ENCODE data around the gene YIPF6. TPM values are rescaled to one million over a fixed set of nuclear protein-coding genes. Genes with fewer than 3 reads are reported as not detected.
"Not testable (repeated sequence)": the region's sequence is repeated elsewhere in the genome, so short reads cannot be mapped to it uniquely, and the experiment has no call there.

Gene YIPF6, protein sequence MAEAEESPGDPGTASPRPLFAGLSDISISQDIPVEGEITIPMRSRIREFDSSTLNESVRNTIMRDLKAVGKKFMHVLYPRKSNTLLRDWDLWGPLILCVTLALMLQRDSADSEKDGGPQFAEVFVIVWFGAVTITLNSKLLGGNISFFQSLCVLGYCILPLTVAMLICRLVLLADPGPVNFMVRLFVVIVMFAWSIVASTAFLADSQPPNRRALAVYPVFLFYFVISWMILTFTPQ
- 19.8 and 24.3 TPM in 2 replicates for total RNA-seq (2014; rRNA removed)
- polyA plus RNA-seq (2012) = 9.3 TPM

DNA sequence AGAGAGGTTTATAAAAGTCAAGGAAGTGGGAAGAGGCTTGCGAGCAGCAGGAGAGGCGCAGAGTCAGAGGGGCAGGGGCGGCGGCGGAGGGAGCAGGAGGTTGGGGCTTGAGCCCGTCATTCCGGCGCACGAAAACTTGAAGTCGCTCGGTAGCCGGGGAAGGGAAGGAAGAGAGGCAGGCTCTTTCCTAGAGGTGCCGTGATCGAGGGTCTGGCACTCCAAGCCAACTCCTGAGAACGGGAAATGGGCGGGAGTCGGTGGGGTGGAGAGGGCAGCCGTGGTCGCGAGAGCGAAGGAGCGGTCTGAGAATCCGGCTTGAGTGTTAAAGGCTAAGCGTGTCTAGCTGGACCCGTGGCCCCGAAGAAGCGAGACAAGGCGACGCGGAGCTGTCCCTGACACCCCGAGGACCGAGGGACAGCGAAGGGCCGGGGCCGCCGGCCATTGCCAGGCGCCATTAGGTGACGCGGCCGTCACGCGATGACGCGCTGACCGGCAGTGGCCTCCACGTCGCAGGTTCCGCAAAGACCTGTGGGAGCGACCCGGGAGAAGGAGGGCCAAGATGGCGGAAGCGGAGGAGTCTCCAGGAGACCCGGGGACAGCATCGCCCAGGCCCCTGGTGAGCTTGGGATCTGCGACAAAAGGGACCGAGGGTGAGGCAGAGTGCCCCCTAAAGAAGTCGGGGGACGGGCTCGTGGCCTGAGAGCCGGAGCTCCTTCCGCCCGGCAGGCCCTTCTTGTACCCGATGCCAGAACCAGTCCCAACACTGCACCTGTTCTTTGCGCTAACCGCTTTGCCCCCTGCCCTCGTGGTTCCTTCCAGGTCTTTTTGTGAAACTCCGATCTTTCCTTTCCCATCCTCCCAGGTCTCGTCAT, at the start of gene YIPF6:
TSS of gene YIPF6 (plus strand) at position 544 of the 872 bp plus-strand sequence. CDS start at position 560, 16 bp downstream.
- DNase-seq (ENCODE audit: low read depth) = peak; percentile 64

DNA sequence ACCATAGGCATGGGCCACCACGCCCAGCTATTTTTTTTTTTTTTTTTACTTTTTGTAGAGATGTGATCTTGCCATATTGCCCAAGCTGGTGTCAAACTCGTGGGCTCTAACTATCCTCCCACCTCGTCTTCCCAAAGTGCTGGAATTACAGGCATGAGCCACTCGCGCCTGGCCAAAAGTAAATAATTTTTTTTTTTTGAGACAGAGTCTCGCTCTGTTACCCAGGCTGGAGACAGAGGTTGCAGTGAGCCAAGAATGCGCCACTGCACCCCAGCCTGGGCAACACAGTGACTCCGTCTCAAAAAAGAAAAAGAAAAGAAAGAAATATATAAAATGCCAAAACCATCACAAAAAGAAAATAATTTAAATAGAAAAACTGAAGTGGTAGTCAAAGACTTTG, 47.1 kb upstream of the YIPF6 start:
- no peak for DNase-seq (ENCODE audit: low read depth)

DNA sequence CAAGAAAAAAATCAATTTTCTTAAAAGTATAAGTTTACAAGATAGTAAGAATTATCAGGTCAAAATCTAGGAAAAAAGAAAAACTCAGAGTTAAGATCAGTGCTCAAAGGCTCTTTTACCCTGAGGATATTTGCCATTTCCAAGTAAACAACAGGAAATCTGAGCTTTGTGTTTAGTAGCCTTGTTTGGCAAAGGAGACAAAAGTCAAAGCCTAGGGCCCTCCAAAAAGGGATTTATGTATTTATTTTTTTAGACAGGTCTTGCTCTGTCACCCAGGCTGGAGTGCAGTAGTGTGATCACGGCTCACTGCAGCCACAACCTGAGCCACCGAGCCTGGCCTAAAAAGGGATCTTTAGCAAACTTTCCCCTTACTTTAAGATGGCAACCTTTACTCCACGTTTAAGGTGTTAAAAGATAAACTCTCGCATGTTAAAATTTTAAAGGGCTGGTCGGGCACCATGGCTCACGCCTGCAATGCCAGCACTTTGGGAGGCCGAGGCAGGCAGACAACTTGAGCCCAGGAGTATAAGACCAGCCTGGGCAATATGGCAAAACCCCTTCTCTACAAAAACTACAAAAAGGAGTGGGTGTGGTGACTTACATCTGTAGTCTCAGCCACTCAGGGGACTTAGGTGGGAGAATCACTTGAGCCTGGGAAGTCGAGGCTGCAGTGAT, 44.2 kb upstream of the YIPF6 start:
- no peak for DNase-seq (ENCODE audit: low read depth)

- no peak for DNase-seq (ENCODE audit: low read depth)
Measured at GRCh38 chrX:68455151-68455510, 43.7 kb upstream of the YIPF6 start.

- no peak for DNase-seq (ENCODE audit: low read depth)
Measured at GRCh38 chrX:68461093-68461492, 37.8 kb upstream of the YIPF6 start.

DNA sequence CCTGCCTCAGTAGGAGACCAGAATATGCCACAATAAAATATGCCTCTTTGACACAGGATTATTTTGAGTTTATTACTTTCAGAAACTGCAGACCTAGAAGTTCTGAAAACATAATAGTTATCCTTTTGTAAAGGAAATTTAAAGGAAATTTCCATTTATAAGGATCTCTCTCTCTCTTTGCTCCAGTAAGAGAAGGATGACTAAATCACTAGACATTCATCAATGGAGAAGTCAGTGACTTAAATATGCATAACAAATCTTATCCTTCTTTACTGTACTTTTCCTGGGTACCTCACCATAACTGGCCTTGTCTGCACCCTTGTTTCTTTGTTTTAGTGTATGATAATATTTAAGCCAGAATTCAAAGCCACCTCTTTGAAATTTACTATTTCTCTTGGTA, 37.3 kb upstream of the YIPF6 start:
- no peak for DNase-seq (ENCODE audit: low read depth)

DNA sequence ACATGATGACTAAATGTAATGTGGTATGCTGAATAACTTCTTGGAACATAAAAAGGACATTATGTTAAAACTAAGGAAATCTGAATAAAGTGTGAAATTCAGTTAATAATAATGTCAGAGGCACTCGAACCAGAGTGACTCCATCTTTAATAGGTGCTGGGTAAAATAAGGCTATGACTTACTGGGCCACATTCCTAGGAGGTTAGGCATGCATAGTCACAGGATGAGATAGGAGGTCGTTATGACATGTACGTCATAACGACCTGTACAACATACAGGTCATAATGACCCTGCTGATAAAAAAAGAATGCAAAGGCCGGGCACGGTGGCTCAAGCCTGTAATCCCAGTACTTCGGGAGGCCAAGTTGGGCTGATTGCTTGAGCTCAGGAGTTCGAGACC, 36.7 kb upstream of the YIPF6 start:
- DNase-seq (ENCODE audit: low read depth) = no peak

DNA sequence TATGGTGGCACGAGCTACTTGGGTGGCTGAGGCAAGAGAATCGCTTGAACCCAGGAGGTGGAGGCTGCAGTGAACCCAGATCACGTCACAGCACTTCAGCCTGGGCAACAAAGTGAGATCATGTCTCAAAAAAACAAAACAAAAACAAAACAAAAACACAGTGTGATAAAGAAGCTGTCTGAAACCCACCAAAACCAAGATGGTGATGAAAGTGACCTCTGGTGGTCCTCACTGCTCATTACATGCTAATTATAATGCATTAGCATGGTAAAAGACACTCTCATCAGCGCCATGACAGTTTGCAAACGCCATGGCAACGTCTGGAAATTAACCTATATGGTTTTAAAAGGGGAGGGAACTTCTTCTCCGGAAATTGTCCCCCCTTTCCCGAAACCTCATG, 36.2 kb upstream of the YIPF6 start:
- DNase-seq (ENCODE audit: low read depth) = peak; percentile 51

DNA sequence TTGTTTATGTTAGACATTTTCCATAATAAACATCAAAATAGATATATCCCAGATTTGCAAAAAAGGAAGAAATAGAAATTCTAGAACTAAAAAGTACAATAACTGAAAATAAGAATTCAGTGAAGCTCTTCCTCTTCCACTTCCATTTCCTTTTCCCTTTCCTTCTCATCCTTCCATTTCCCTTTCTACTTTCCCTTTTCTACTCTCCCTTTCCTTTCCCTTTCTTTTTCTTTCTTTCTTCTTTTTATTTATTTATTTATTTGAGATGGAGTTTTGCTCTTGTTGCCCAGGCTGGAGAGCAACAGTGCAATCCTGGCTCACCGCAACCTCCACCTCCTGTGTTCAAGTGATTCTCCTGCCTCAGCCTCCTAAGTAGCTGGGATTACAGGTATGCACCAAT, 35.0 kb upstream of the YIPF6 start:
- no peak for DNase-seq (ENCODE audit: low read depth)

DNA sequence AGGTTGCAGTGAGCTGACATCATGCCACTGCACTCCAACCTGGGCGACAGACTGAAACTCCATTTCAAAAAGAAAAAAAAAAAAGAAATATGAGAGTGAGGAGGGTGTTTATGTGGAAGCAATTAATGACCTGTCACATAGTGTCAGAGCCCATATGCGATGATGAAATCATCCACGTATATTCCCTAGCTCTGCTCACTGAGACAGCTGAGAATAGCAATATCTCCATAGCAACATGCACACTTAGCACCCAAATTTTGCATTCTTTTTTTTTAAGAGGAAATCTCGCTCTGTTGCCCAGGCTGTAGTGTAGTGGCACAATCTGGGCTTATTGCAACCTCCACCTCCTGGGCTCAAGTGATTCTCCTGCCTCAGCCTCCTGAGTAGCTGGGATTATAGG, 34.1 kb upstream of the YIPF6 start:
- DNase-seq (ENCODE audit: low read depth) = no peak

GRCh38 chrX:68480969-68481368, 17.9 kb upstream of the YIPF6 start:
- no peak for DNase-seq (ENCODE audit: low read depth)

- DNase-seq (ENCODE audit: low read depth) = not testable (repeated sequence)
Measured at GRCh38 chrX:68486198-68486597, 12.7 kb upstream of the YIPF6 start.

DNA sequence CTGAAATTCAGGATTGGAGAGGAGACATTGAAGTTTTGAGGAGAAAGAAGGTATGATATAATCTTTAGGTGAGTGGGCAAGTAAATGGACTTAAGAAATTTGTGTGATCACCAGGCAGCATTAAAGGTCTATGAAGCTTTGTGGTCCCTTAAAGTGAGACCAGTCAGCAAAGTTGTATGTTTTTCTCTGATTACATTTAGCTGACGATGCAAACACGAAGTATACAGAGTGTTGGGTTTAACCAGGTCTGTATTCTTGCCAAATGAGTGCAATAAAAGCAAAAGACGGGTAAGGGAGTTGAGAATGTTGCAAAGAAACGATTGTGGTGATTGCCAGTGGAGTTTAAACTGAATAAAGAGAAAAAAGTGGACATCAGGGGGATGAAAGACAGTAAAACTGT, 11.6 kb upstream of the YIPF6 start:
- DNase-seq (ENCODE audit: low read depth) = no peak

- no peak for DNase-seq (ENCODE audit: low read depth)
Measured at GRCh38 chrX:68487924-68488323, 10.9 kb upstream of the YIPF6 start.

DNA sequence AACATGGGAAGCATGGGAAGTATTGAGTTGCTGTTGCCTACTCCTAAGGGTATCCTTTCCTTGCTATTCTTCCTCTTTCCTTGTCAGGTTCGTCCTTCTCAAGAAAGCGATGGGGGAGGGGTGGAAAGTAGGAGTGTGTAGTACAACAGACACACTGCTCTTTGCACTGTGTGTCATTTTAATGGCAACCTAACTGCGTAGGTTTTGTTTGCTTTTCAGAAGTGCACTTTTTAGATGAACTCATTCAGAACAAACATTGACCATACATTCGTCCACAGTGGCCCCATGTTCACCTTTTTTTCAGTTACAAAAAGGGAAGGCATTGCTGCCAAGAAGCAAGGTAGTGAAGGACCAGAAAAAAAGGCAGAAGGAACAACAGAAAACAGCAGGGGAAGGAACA, 10.2 kb upstream of the YIPF6 start:
- DNase-seq (ENCODE audit: low read depth) = no peak

DNA sequence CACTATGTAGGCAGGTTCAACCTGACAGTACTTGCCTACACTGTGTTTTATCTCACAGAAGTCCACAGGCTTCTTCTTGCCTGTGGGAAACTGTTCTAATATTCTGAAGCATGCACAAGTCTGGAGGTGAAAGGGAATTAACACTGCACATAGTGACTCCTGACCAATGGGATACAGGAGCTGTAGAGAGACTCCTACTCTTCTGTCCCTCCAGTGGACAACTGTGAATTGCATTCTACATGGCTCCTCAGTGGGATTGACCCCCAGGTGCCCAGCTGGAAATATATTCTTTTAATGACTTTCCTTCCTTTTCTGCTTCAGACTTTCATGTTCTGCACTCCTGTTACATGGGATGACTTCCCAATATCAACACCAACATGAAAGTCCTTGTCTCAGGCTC, 8.2 kb upstream of the YIPF6 start:
- DNase-seq (ENCODE audit: low read depth) = peak; percentile 32

DNA sequence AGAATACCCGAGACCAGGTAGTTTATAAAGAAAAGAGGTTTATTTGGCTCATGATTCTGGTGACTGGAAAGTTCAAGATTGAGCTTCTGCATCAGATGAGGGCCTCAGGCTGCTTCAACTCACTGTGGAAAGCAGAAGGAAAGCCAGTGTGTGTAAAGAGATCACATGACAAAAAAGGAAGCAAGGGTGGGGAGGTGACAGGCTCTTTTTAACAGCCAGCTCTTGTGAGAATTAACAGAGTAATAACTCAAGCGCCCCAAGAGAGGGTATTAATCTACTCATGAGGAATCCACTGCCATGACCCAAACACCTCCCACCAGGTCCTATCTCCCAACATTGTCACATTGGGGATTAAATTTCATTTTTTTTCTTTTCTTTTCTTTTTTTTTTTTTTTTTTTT, 6.3 kb upstream of the YIPF6 start:
- no peak for DNase-seq (ENCODE audit: low read depth)

- not testable (repeated sequence) for DNase-seq (ENCODE audit: low read depth)
Measured at GRCh38 chrX:68493776-68494175, 5.1 kb upstream of the YIPF6 start.

- peak; percentile 20 for DNase-seq (ENCODE audit: low read depth)
Measured at GRCh38 chrX:68498044-68498507, 775 bp upstream of the YIPF6 start.

GRCh38 chrX:68499543-68500504, 973 bp downstream of the YIPF6 start:
- DNase-seq (ENCODE audit: low read depth) = no peak

All from LHCN-M2 (cell line).